Measurements from ENCODE around the gene STPG2.

GRCh38 chr4:97866821-97867556 lies 276.3 kb downstream of the STPG2 start:
- TF ChIP-seq CTCF (IDR thresholded peaks at IDR 0.05) (no peak), EZH2 (IDR thresholded peaks at IDR 0.05; ENCODE audit: borderline replicate concordance, insufficient read depth, low read depth, low read length, poor library complexity, severe bottlenecking) (no peak)

Measured in B cell (primary cell).